HG02870 (cell line): ENCODE measurements around the gene NDUFB8.
A peak's percentile ranks its signal among the peaks of the same experiment; 100 is the strongest.

Source experiments
- ATAC-seq: cut with Tn5 transposase; IDR thresholded peaks from one replicate; pipeline ENCODE4 v1.9.1; 2021; ENCODE audit warnings: mild to moderate bottlenecking, moderate library complexity; ENCODE audit not compliant: unreplicated experiment

The NDUFB8 gene

GRCh38 chr10:100544950-100545349 is 15.3 kb upstream of the NDUFB8 start:
- ATAC-seq: no peak

GRCh38 chr10:100537475-100537874 is 7.8 kb upstream of the NDUFB8 start:
- ATAC-seq: no peak

GRCh38 chr10:100535715-100536353 is 6.2 kb upstream of the NDUFB8 start, which contains the start of gene HIF1AN:
Gene HIF1AN, plus strand, starts transcription at chr10:100535943. Its CDS starts 16 bp downstream, at chr10:100535959.
- ATAC-seq: peak; percentile 92

GRCh38 chr10:100535338-100535714 is 5.7 kb upstream of the NDUFB8 start:
- ATAC-seq: no peak

- no peak for ATAC-seq
These were observed 5.1 kb upstream of the NDUFB8 start for GRCh38 chr10:100534726-100535125.

- no peak for ATAC-seq
These were observed 2.1 kb upstream of the NDUFB8 start for GRCh38 chr10:100531761-100532160.

- ATAC-seq: no peak
These were observed 673 bp downstream of the NDUFB8 start for GRCh38 chr10:100528921-100529474.

GRCh38 chr10:100528123-100528886 is 1.4 kb downstream of the NDUFB8 start:
- no peak for ATAC-seq

GRCh38 chr10:100524638-100525037 is 5.0 kb downstream of the NDUFB8 start:
- ATAC-seq: no peak

GRCh38 chr10:100524206-100524605 is 5.5 kb downstream of the NDUFB8 start:
- ATAC-seq: no peak

GRCh38 chr10:100522945-100523344 is 6.7 kb downstream of the NDUFB8 start:
- ATAC-seq: no peak

- ATAC-seq: no peak
These were observed 7.4 kb downstream of the NDUFB8 start for GRCh38 chr10:100522107-100522801.

- no peak for ATAC-seq
These were observed 8.9 kb downstream of the NDUFB8 start for GRCh38 chr10:100520811-100521210.

GRCh38 chr10:100519311-100520051 is 10.2 kb downstream of the NDUFB8 start, which contains the start of gene SEC31B:
Gene SEC31B, minus strand, starts transcription at chr10:100519861. Its CDS starts 2,909 bp downstream, at chr10:100516952.
- ATAC-seq: no peak

GRCh38 chr10:100518761-100519241 is 10.9 kb downstream of the NDUFB8 start:
- ATAC-seq: no peak

- ATAC-seq: no peak
These were observed 12.8 kb downstream of the NDUFB8 start for GRCh38 chr10:100516847-100517246.

GRCh38 chr10:100515612-100516011 is 14.1 kb downstream of the NDUFB8 start:
- ATAC-seq: no peak

- ATAC-seq: no peak
These were observed 18.9 kb downstream of the NDUFB8 start for GRCh38 chr10:100510533-100511308.

GRCh38 chr10:100509241-100509840 is 20.3 kb downstream of the NDUFB8 start:
- no peak for ATAC-seq
